A673 (cell line): ENCODE results near the gene DRC7. TPM values are rescaled to one million over a fixed set of nuclear protein-coding genes. Genes with fewer than 3 reads are reported as not detected.

ENCODE experiments used
- BruUV-seq: library from RNA; stranded (reverse); fragments of 400-500 nt; replicated peaks from 2 replicates; lab custom pipeline; 2021; lab: Mats Ljungman, UMichigan
- CTCF ChIA-PET: fragments of 300-600 bp; sonication (Branson Sonifier 250); formaldehyde crosslinking; loops from one replicate; lab custom pipeline; 2022; ENCODE audit warnings: antibody characterized with exemption; lab: Charles Lee
- POLR2A ChIA-PET: fragments of 300-600 bp; sonication (Branson Sonifier 250); formaldehyde crosslinking; loops from one replicate; lab custom pipeline; 2022; ENCODE audit warnings: antibody characterized with exemption; ENCODE audit not compliant: low non-redundant PET; lab: Charles Lee
- DNase-seq: peaks from one replicate; pipeline ENCODE4 v3.0.0-alpha.2; 2015; ENCODE audit warnings: low spot score
- H3K27ac ChIP-seq: fragments of 200-600 bp; sonication (generic); 2 replicates; pipeline ENCODE4 v1.5.1; 2016; ENCODE audit warnings: mixed run types, low read depth, mild to moderate bottlenecking, mixed read lengths, antibody characterized with exemption, low read length; ENCODE audit not compliant: poor library complexity, severe bottlenecking
- H3K27me3 ChIP-seq: fragments of 200-600 bp; sonication (generic); replicated peaks from 2 replicates; pipeline ENCODE4 v1.6.1; 2017; ENCODE audit warnings: mixed run types, low read depth, mild to moderate bottlenecking, mixed read lengths, antibody characterized with exemption, low read length; ENCODE audit not compliant: insufficient read depth, poor library complexity
- H3K36me3 ChIP-seq: fragments of 200-600 bp; sonication (generic); 2 replicates; pipeline ENCODE4 v1.6.1; 2016; ENCODE audit warnings: mixed run types, mild to moderate bottlenecking, mixed read lengths, antibody characterized with exemption, low read length; ENCODE audit not compliant: insufficient read depth, poor library complexity, severe bottlenecking
- H3K4me1 ChIP-seq: fragments of 200-600 bp; sonication (generic); 2 replicates; pipeline ENCODE4 v1.6.1; 2017; ENCODE audit warnings: mixed run types, mild to moderate bottlenecking, mixed read lengths, antibody characterized with exemption, low read length; ENCODE audit not compliant: insufficient read depth, poor library complexity, severe bottlenecking
- H3K4me3 ChIP-seq: fragments of 200-600 bp; sonication (generic); 2 replicates; pipeline ENCODE4 v1.5.1; 2016; ENCODE audit warnings: low read depth, mixed run types, mild to moderate bottlenecking, mixed read lengths, low read length; ENCODE audit not compliant: poor library complexity, severe bottlenecking
- H3K9me3 ChIP-seq: fragments of 200-600 bp; sonication (generic); 2 replicates; pipeline ENCODE4 v1.6.1; 2016; ENCODE audit warnings: mixed run types, low read depth, mild to moderate bottlenecking, mixed read lengths, antibody characterized with exemption, low read length; ENCODE audit not compliant: poor library complexity, severe bottlenecking
- EZH2 ChIP-seq: fragments of 200-600 bp; sonication (generic); IDR thresholded peaks from 2 replicates; pipeline ENCODE4 v1.6.1; 2017; ENCODE audit warnings: borderline replicate concordance, low read depth, mild to moderate bottlenecking, mixed read lengths, antibody characterized with exemption, low read length; ENCODE audit not compliant: poor library complexity, severe bottlenecking
- intact Hi-C: fragments of 100-400 bp; cut with micrococcal nuclease; formaldehyde crosslinking; loops from one replicate; pipeline ENCODE4 v1.10.0; 2022; ENCODE audit not compliant: unreplicated experiment
- total RNA-seq: library from RNA; stranded (reverse); gene quantifications from 2 replicates; pipeline ENCODE4 v1.2.3, GENCODE V29; 2021
- TF ChIP-seq, protein P1 (sequence below): fragments of 300-800, 200-600 bp; sonication (generic); conservative IDR thresholded peaks from 2 replicates; pipeline ENCODE4 v1.5.1; 2017; ENCODE audit warnings: low read depth, mild to moderate bottlenecking, antibody characterized with exemption, low read length, moderate library complexity, mixed read lengths

DRC7 gene
- total RNA-seq, 1 experiment from 2014 or later: not detected

DNA sequence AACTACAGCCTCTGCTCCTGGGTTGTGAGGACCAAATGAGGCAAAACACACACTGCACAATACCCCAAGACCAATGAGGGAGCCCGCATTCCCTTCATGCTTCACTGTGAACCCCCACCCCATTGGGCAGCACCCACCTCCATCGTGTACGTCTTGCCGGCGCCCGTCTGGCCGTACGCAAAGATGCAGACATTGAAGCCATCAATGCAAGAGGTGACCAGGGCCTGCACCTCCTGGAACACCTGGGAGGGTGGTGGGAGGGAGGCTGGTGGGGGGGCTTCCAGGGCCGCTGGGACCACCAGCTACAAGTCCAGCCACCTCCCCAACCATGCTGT is 69.4 kb downstream of the DRC7 start:
- Histone ChIP-seq H3K9me3 (no peaks in the 10 kb centered on the region), H3K4me1 (peaks cover 12% of the 10 kb centered on the region), H3K36me3 (peaks cover 86% of the 10 kb centered on the region), H3K27me3 (no peaks in the 10 kb centered on the region), H3K27ac (peak overlapping the region; percentile 53), H3K4me3 (no peak overlapping the region)
- CTCF ChIA-PET: no interaction called here
- POLR2A ChIA-PET: interaction anchor here (1.1 kb wide), 1 partner anchor 36 kb away, joined by 3 read pairs; no protein-coding TSS in a partner anchor
- no peak for TF ChIP-seq EZH2
- TF ChIP-seq, protein P1, sequence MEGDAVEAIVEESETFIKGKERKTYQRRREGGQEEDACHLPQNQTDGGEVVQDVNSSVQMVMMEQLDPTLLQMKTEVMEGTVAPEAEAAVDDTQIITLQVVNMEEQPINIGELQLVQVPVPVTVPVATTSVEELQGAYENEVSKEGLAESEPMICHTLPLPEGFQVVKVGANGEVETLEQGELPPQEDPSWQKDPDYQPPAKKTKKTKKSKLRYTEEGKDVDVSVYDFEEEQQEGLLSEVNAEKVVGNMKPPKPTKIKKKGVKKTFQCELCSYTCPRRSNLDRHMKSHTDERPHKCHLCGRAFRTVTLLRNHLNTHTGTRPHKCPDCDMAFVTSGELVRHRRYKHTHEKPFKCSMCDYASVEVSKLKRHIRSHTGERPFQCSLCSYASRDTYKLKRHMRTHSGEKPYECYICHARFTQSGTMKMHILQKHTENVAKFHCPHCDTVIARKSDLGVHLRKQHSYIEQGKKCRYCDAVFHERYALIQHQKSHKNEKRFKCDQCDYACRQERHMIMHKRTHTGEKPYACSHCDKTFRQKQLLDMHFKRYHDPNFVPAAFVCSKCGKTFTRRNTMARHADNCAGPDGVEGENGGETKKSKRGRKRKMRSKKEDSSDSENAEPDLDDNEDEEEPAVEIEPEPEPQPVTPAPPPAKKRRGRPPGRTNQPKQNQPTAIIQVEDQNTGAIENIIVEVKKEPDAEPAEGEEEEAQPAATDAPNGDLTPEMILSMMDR: no peak
- no TSS peak for BruUV-seq
- no peak for DNase-seq
- intact Hi-C loops: no loop called here

DNA sequence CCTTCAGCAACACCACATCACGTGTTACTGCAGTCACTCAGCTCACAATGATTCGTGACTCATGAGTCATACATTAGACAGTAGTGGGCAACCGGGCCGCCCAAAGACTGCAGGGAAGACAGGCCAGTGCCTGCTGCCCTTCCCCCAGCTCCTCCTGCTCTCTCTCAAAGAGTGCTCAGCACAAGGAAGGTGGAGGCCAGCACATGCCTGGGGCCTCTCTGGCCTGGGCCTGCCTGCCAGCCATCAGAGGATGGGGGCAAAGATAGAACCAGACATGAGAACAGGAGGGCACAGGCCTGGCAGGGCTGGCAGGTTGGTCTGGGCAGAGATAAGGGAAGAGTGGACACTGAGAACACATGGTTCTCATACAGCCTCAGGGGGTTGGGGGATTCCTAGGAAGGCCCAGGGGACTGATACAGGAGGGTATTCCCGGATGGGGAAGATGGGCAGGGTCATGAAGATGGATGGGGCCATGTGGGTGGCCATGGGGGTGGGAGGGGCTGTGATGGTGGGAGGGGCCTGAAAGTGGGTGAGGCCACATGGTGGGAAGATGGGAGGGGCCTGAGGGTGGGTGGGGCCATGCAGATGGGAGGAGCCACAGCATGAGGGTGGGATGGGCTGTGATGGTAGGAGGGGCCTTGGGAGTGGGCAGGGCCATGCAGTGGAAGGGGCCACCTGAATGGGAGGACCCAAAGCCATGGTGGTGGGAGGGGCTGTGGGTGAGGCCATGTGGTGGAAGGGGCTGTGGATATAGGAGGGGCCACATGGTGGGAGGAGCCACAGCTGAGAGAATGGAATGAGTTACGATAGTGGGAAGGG is 69.9 kb downstream of the DRC7 start:
- H3K27ac ChIP-seq: peak overlapping the region; percentile 55
- no peaks in the 10 kb centered on the region for H3K9me3 ChIP-seq
- peaks cover 9% of the 10 kb centered on the region for H3K4me1 ChIP-seq
- no peak overlapping the region for H3K4me3 ChIP-seq
- no peak for TF ChIP-seq EZH2
- TF ChIP-seq, protein P1: no peak
- ChIA-PET POLR2A (interaction anchor here (1.1 kb wide), 1 partner anchor 35 kb away, joined by 3 read pairs; no protein-coding TSS in a partner anchor), CTCF (no interaction called here)
- H3K36me3 ChIP-seq: peaks cover 86% of the 10 kb centered on the region
- H3K27me3 ChIP-seq: no peaks in the 10 kb centered on the region
- DNase-seq: peak; percentile 94
- intact Hi-C loops: no loop called here
- BruUV-seq: no TSS peak

DNA sequence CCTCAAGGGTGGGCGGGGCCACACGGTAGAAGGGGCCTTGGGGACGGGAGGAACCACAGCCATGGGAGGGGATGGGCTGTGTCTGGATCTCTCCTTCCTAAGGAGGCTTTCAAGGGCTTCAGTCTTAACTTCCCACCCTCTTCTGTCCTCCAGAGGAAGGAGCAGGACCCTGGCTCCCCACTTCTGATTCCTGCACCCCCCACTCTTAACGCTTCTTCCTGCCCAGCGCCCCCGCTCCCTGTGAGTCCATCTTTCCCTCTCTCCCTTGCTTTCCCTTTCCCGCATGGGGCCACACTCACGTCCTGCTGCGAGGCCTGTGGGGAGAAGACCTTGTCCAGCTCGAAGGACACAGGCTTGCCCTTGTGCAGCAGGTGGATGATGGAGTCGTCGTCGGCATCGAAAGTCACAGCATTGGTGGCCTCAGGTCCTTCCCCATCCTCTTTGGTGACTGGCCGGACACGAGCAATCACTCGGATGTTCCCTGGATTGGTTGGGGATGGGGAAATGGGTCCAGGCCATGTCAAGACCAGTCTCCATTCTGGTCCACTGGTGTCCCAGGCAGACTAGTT is 70.6 kb downstream of the DRC7 start:
- TF ChIP-seq EZH2: no peak
- TF ChIP-seq, protein P1: no peak
- no peak for DNase-seq
- ChIA-PET POLR2A (interaction anchor here (1.1 kb wide), 1 partner anchor 35 kb away, joined by 3 read pairs; no protein-coding TSS in a partner anchor), CTCF (no interaction called here)
- Histone ChIP-seq H3K36me3 (peaks cover 86% of the 10 kb centered on the region), H3K4me1 (peaks cover 9% of the 10 kb centered on the region), H3K9me3 (no peaks in the 10 kb centered on the region), H3K4me3 (no peak overlapping the region), H3K27me3 (no peaks in the 10 kb centered on the region), H3K27ac (peak overlapping the region; percentile 40)
- intact Hi-C loops: no loop called here
- BruUV-seq: no TSS peak
